ENCODE data around the gene SLC24A4.

The SLC24A4 gene

DNA sequence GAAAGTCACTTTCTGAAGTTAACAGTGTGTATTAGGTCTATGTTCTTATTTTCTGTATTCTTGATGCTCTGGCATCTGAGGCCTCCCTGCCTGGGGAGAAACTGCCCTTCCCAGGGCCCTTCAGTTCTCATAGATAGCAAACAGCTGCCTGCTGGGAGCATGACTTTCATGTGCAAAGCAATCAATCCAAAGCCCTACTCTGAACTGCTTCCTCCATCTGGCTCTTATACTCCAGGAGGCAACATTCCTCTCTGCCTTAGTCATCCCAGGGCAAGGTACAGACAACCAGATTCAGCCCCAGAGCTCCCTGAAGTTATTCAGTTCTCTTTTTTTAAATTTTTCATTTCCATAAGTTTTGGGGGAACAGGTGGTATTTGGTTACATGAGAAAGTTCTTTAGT is 149.0 kb downstream of the SLC24A4 start:
- H3K4me3 ChIP-seq (ENCODE audit: low read depth, low read length), result no peak overlapping the region

- no peak overlapping the region for H3K4me3 ChIP-seq (ENCODE audit: low read depth, low read length)
Measured at GRCh38 chr14:92472860-92473259, 149.9 kb downstream of the SLC24A4 start.

DNA sequence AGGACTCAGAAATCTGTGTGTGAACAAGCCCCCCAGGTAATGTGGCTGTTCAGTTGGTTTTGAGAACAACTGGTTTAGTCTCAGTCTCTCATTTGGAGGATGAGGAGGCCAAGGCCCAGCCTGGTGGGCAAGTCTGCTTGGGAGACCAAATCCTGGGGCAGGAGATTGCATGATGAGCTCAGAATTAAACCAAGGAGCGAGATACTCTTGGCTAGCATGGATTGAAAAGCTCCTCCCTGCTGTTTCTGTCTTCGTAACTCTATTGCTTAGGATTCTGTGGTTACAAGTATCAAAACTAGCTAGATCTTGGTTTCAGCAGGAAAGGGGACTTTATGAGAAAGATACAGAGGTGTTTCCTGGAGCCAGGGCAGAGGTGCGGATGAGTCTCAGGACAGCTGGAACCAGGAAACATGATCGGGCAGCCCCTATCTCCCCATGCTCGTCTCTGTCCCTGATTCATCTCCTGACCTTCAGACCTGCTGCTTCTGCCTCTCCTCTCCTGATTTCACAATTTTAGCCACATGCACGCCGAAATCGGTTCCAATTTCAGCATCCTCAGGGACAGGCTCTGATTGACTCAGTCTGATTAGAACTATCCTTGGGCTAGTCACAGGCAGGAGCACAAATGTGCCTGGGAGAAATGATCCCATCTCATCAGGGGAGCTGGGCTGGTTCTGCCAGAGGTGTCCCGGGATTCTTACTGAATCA is 150.4 kb downstream of the SLC24A4 start:
- no peak overlapping the region for H3K4me3 ChIP-seq (ENCODE audit: low read depth, low read length)

- H3K4me3 ChIP-seq (ENCODE audit: low read depth, low read length), result no peak overlapping the region
Measured at GRCh38 chr14:92473969-92474535, 151.1 kb downstream of the SLC24A4 start.

- no peak overlapping the region for H3K4me3 ChIP-seq (ENCODE audit: low read depth, low read length)
Measured at GRCh38 chr14:92475037-92475436, 152.1 kb downstream of the SLC24A4 start.

- no peak overlapping the region for H3K4me3 ChIP-seq (ENCODE audit: low read depth, low read length)
Measured at GRCh38 chr14:92475451-92476187, 152.7 kb downstream of the SLC24A4 start.

- no peak overlapping the region for H3K4me3 ChIP-seq (ENCODE audit: low read depth, low read length)
Measured at GRCh38 chr14:92480856-92481255, 157.9 kb downstream of the SLC24A4 start.

- no peak overlapping the region for H3K4me3 ChIP-seq (ENCODE audit: low read depth, low read length)
Measured at GRCh38 chr14:92481386-92481785, 158.4 kb downstream of the SLC24A4 start.

DNA sequence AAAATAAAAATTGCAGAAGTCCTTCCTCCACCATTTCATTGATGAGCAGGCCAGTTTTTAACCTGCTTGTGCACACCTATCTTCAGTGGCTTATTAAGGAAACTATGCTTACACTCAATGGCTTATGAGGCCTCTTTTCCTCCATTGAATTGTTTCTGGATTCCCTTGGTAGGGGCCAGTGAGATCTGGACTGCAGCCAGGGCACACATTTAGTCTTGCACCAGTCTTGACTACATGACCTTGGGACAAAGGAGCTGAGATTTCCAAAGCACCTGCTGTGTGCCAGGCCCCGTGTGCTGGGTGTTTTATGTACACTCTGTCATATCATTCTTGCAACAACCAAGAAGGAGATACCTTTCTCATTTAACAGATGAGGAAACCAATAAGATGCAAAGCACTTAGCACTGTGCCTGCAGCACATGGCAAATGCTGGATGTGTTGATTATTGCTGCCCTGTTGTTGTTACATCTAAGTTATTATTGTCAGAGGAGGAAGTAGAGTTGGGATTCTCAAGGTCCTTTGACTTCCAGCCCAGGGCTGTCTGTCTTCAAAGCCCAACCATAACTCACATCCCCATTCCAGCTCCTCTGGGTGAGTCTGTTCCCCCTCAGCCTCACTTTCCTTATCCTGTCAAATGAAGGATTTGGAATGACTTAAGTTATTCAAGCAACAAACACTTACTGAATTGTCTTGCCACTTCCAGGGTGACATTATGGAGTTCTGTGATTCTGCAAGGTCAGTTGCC is 159.0 kb downstream of the SLC24A4 start:
- H3K4me3 ChIP-seq (ENCODE audit: low read depth, low read length), result no peak overlapping the region

DNA sequence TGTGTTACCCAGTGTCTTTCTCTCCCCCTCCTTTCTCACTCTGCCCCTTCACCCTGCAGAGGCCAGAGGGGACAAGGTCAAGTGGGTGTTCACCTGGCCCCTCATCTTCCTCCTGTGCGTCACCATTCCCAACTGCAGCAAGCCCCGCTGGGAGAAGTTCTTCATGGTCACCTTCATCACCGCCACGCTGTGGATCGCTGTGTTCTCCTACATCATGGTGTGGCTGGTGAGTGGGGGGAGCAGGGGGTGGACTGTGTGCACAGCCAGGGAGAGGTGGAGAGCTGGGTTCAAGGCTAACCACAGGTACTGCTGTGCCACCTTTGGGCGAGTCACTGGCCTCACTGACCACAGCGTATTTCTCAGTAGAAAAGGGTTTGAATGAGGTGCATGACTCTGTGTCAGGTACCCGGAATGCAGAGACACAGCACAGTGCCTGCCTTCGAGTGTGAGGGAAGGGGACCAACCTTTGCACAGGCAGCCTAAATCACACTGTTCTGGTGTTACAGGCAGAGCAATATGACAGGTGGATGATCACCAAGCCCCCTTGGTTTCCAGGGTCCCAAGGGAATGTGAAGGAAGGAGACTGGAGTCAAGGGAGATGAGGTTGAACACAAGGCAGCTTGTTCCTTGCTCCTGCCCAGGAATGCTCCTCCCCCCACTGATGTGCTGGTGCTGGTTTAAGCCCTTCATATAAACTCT is 159.8 kb downstream of the SLC24A4 start:
- H3K4me3 ChIP-seq (ENCODE audit: low read depth, low read length), result no peak overlapping the region

DNA sequence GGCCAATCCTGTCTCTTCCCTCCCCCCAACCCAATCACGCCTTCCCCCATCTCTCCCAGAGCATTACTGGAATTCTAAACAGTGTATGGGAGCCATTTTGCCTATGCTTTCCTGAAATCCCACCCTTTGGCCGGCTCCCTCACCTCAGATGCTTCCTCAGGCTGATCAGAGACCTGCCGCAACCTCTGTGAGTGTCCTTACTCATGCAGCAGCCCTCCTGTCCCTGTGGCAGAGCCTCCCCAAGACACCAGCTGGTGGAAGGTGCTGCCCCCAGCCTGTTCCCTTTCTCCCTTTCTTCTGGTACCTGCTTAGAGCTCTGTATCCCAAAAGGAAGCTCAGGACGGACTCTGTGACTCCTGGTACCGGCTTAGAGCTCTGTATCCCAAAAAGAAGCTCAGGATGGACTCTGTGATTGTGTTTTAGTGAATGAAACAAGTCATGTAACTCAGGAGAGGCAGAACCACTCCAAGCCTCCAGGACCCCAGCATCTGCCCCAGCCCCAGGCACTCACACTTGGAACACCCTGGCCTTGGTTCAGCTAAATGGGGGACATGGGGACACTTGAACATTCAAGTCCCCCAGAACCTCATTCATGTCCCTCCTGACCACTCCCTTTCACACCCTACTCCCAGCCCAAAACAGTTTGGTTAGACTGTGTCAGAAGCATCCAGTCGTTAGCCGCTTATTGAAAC is 161.3 kb downstream of the SLC24A4 start:
- no peak overlapping the region for H3K4me3 ChIP-seq (ENCODE audit: low read depth, low read length)

DNA sequence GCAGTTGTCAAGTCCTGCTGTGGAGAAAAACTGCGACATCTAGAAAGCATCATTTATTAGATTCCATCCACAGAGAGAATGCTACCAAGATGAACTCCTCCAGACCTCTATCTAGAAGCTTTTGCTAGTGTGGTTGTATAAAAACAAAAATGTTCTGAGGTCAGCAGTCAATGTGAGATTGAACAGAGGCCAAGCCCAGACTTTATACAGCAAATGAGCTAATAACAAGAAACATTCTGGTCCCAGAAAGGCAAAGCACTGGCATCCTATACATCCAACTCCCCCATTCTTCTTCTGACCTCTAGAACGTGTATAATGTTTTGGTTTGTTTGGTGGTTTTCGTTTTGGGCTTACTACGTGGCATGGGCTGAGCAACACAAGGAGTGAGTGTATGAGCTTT is 163.9 kb downstream of the SLC24A4 start:
- no peak overlapping the region for H3K4me3 ChIP-seq (ENCODE audit: low read depth, low read length)

GRCh38 chr14:92487513-92488133 is 164.7 kb downstream of the SLC24A4 start:
- no peak overlapping the region for H3K4me3 ChIP-seq (ENCODE audit: low read depth, low read length)

DNA sequence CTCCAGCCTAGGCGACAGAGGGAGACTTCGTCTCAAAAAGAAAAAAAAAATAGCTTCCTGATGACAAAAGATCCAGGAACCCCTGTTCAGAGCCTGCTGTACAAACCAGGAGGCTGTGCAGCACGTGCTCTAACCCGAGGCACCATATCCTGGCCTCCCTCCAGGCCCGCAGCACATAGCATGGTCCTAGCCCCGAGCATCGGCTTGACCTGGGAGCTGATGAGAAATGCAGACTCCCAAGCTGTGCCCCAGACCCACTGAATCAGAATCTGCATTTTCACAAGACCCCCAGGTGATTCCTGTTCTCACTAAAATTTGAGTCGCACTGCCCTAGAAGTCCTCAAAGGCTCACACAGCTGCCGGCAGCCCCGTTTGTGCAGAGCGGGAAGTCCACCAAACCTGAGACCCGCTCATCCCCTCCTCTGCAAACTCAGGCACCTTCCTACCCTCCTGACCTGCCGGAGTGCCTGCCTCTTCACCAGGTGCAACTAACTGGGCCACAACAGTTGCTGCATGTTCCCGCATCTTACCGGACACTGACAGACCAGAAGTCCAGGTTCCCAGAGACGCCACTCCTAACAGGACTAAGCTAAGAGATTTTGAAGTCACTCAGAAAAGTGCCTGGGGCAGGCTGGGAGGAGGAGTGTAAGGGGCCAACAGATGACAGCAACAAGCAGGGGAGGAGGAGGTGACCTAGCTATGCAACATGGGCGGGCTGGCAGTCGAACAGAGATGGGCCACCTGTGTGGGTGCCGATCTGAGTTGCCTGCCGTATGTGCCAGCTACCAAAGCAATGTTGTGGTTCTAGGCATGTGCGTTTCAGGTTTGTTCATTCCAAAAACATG is 166.7 kb downstream of the SLC24A4 start:
- no peak overlapping the region for H3K4me3 ChIP-seq (ENCODE audit: low read depth, low read length)

GRCh38 chr14:92490239-92490959 is 167.4 kb downstream of the SLC24A4 start:
- no peak overlapping the region for H3K4me3 ChIP-seq (ENCODE audit: low read depth, low read length)

- no peak overlapping the region for H3K4me3 ChIP-seq (ENCODE audit: low read depth, low read length)
Measured at GRCh38 chr14:92491782-92492181, 168.8 kb downstream of the SLC24A4 start.

- H3K4me3 ChIP-seq (ENCODE audit: low read depth, low read length), result no peak overlapping the region
Measured at GRCh38 chr14:92492258-92492657, 169.3 kb downstream of the SLC24A4 start.

GRCh38 chr14:92493024-92493423 is 170.1 kb downstream of the SLC24A4 start:
- no peak overlapping the region for H3K4me3 ChIP-seq (ENCODE audit: low read depth, low read length)

Data from iPS-11a (cell line).